Esophagus squamous epithelium (tissue), 4 donors: ENCODE data around the gene UNK.

Experiments
- POLR2A ChIP-seq, 4 donors: fragments of 450-650 bp; IDR thresholded peaks; one replicate each; pipeline ENCODE4 v1.6.1; 2017; ENCODE audit warnings: antibody characterized with exemption in 4 of 4, mild to moderate bottlenecking in 4 of 4, moderate library complexity in 3 of 4
- TF ChIP-seq, protein P1 (sequence below), 6 experiments: fragments of 450-650 bp in 4 of 6; fragments of 200-600 bp in 2 of 6; sonication (generic) in 2 of 6; IDR thresholded peaks; one replicate each; pipeline ENCODE4 v1.5.1; 2016 to 2019; ENCODE audit warnings: antibody characterized with exemption in 6 of 6, mild to moderate bottlenecking in 4 of 6, moderate library complexity in 4 of 6

GRCh38 chr17:75739174-75739573 is 45.4 kb upstream of the UNK start:
- TF ChIP-seq, protein P1, sequence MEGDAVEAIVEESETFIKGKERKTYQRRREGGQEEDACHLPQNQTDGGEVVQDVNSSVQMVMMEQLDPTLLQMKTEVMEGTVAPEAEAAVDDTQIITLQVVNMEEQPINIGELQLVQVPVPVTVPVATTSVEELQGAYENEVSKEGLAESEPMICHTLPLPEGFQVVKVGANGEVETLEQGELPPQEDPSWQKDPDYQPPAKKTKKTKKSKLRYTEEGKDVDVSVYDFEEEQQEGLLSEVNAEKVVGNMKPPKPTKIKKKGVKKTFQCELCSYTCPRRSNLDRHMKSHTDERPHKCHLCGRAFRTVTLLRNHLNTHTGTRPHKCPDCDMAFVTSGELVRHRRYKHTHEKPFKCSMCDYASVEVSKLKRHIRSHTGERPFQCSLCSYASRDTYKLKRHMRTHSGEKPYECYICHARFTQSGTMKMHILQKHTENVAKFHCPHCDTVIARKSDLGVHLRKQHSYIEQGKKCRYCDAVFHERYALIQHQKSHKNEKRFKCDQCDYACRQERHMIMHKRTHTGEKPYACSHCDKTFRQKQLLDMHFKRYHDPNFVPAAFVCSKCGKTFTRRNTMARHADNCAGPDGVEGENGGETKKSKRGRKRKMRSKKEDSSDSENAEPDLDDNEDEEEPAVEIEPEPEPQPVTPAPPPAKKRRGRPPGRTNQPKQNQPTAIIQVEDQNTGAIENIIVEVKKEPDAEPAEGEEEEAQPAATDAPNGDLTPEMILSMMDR (IDR thresholded peaks at IDR 0.05) = no peak
- no peak for TF ChIP-seq POLR2A (IDR thresholded peaks at IDR 0.05)
